Activated CD4-positive, alpha-beta T cell treated with anti-CD3 and anti-CD28 coated beads, Interleukin-2, amount 50 U/mL, for 24 hours (primary cell): ENCODE data around the gene SLC35D2.
"Not testable (repeated sequence)": the region's sequence is repeated elsewhere in the genome, so short reads cannot be mapped to it uniquely, and the experiment has no call there.

Source experiments
- DNase-seq, 2 donors: peaks; one replicate each; pipeline ENCODE4 v3.0.0-alpha.2; 2020; ENCODE audit warnings: low read depth in 1 of 2, low spot score in 1 of 2

Gene SLC35D2

GRCh38 chr9:96317335-96317980, 66.1 kb downstream of the SLC35D2 start:
- DNase-seq: peak in 1 of 2 donors; percentile 21

- no peak for DNase-seq
Observed at GRCh38 chr9:96309850-96310249, 73.7 kb downstream of the SLC35D2 start.

- not testable (repeated sequence) for DNase-seq
Observed at GRCh38 chr9:96306958-96307357, 76.6 kb downstream of the SLC35D2 start.

- no peak for DNase-seq
Observed at GRCh38 chr9:96305171-96305570, 78.3 kb downstream of the SLC35D2 start.

- no peak for DNase-seq
Observed at GRCh38 chr9:96304230-96304629, 79.3 kb downstream of the SLC35D2 start.

- no peak for DNase-seq
Observed at GRCh38 chr9:96302021-96302420, 81.5 kb downstream of the SLC35D2 start, which contains the start of gene HSD17B3. Gene HSD17B3 (minus strand): TSS chr9:96302176. CDS start chr9:96302104, 72 bp downstream.

- DNase-seq: no peak
Observed at GRCh38 chr9:96299823-96300222, 83.7 kb downstream of the SLC35D2 start.

GRCh38 chr9:96294159-96294545, 89.4 kb downstream of the SLC35D2 start:
- DNase-seq: no peak

GRCh38 chr9:96293498-96294158, 89.9 kb downstream of the SLC35D2 start:
- no peak for DNase-seq

GRCh38 chr9:96289392-96289791, 94.1 kb downstream of the SLC35D2 start:
- DNase-seq: no peak

- no peak for DNase-seq
Observed at GRCh38 chr9:96281641-96282040, 101.9 kb downstream of the SLC35D2 start.

- DNase-seq: no peak
Observed at GRCh38 chr9:96279932-96280331, 103.6 kb downstream of the SLC35D2 start.

- DNase-seq: no peak
Observed at GRCh38 chr9:96274939-96275338, 108.6 kb downstream of the SLC35D2 start.
